GM21737 (cell line): ENCODE data around the gene FER.

Experiments
- ATAC-seq: cut with Tn5 transposase; IDR thresholded peaks from one replicate; pipeline ENCODE4 v1.9.1; 2021; ENCODE audit warnings: mild to moderate bottlenecking, moderate library complexity; ENCODE audit not compliant: unreplicated experiment

The FER gene

DNA sequence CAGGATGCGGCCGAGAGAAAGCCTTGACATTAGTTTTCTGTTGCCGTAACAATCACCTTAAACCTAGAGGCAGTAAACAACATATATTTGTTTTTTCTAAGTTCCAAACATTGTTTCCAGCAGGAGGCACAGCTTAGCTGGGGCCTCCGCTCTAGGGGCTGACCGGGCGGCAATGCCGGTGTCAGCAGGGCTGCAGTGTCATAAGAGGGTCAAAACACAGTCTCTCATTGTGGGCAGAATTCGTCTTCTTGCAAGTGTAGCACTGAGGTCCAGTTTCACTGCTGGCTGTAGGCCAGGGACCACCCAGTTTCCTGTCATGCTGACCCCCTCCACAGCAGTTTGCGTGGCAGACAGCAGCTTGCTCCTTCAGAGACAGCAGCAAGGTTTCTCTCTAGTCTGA is 475.8 kb downstream of the FER start:
- ATAC-seq, result no peak

DNA sequence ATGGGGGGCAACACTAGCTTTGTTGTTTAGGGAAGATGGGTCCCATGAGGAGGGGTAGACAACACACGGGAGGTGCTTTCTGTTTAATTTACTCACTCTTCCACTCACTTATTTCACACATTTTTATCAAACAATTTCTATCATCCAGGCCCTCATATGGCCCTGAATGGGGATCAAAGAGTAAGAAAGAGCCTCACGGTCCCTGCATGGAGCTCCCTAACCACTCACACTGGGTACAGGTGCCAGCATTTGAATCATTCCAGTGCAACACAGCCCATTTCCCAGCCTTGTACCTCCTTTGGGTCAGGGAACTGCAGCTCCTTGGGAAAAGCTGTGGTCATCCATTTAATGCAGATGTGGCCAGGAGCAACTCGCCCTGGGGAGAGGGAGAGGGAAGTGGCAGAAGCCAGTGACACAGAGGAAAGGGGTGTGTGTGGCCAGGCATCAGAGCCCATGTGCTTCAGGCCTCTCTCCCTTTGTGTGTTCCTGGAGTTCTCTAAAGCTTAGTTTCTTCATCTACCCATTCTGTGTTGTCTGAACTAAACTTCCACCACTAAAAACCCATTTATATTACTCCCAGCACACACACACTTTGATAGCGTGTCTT is 476.7 kb downstream of the FER start:
- ATAC-seq, result no peak

DNA sequence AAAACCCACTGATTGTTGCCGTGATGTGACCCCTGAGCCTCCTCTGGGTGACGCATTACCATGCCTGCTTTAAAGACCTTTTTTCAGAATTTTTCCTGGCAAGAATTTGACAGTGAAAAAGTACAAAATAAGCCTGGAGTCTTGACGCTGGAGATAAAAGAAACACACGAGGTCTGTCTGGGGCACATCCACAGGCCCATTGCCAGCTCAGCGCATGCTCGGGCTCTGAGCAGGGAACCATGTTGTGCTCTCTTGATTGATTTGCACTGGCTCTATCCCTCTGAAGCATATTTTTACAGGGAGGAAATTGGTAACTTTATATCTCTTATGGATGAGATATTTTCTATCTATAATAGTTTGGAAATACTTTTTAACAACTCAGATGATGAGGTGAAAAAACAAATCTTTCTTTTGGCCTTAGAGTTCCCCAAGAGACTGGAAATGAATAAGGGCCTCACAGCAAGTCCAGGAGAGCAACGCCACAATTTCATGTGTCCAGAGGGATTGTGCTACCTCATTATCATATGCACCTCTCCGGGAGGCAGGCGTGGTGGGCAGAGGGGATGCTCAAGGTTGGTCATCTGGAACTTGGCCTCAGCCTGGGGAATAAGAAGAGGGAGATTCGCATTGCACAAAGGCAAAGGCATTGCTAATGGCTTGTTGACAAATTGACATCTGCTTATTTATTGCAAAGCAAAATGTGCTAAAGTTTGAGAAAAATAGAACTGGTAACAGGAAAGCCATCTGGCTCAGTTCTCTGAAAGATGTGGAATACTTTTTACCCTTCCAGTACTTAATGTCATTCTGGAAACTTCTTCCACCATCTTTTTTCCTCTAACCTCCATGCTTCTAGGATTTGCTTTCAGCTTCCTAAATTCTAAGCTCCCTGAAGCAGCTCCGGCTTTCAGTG is 478.3 kb downstream of the FER start:
- no peak for ATAC-seq

DNA sequence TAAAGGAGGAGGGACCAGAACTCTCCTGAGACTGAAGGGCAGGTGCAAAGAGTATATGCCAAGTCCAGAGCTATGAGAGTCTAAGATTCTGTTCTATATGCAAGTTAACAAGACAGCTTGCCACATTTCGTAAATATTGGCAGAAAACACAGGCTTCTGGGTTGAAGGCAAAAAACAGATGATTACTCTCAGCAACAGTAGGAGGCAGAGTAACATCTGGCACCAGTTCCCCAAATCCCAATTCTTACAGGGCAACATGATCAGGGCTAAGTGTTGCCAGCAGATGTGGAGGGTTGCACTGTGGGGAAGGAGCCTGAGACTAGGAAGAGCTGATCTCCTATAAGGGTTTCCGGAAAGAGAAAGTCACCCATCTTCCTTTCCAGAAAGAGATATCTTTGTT is 482.7 kb downstream of the FER start:
- no peak for ATAC-seq

DNA sequence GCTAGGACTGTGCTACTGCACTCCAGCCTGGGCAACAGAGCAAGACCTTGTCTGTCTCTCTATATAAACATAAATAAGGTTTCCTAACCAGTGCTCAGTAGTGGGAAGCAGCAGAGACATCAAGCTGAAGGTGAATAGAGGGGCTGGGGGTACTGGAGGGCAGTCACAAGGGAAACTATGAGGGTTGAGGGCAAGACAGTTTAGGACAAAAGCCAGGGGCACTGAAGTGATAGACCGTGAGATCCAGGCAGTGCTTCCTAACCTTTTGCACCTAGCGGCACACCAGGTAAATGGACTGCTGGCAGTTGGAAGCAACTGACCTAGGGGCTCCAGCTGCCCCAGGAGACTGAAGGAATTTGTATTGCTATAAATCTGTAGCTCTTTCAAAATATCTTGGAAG is 483.6 kb downstream of the FER start:
- ATAC-seq, result no peak

DNA sequence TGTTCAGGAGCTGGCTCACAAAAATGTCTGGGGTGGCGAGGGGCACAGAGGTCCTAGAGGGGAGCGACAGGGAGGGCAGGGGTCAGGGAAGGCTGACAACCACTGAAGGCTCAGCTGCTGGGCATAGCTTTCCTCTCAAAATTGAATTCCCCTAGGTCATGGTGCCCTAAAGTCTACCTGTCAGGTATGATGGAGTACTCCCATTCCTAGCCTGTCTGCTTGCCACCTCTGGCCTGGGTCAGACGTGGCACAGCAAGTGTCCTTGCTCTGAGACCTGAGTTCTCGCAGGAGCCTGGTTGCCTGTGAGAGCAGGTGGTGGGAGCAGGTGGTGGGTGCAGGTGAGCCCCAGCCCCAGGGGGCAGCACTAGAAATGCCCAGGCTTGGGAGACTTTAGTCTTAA is 486.7 kb downstream of the FER start:
- no peak for ATAC-seq

DNA sequence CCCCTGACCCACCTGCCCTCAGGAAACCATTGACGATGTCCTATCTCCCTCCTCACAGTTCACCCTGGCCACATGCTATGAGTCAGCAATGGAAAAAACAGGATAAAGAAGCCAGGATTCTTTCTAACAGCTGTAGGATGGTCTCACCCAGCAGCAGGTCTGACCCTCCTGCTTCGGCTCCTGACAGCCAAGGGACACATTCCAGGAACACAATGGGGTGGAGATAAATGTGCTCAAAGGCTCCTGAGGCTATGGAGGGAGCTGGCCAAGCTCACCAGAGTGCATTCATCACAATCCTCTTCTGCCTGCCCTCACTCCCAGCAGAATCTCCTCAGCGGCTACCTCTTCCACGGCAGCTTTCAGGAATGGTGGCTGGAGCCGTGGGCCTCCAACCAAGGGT is 491.8 kb downstream of the FER start:
- no peak for ATAC-seq

DNA sequence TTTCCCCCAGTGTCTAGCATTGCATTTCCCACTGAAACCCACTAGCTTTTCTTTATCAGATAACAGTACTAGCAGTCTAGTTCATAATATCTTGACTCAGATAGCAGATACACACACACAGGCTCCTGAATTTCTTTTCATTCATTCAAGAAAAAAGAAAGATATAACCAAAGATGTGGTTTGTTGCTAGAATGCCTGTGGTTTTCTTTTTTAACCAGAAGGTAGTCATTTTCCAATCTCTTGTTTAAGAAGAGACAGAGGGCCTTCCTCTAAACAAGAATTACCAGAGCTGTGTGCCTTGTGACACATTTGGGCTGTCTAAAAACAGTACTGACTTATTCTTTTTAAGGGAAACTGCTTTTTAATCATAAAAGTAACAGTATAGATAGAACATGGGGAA is 494.8 kb downstream of the FER start:
- no peak for ATAC-seq

DNA sequence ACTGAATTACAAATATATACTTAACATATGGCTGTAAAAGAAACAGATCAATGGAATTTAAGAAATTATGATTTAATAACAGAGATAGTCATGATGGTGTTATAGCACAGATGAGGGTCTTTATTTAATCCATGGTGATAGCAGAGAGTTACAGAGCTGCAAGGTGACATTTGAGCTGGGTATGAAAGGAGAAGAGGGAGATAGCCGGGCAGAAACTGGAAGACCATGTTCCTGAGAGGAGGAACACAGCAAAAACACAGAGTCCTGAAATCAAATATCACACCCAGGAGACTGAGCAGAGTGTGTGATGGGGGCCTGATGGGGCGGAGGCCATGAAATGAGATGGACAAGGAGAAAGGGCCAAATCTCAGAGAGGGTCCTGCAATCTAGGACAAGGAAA is 498.7 kb downstream of the FER start:
- ATAC-seq, result no peak
